Hepatocyte (in vitro differentiated cells): ENCODE data around the gene ACTG1. TPM values are rescaled to one million over a fixed set of nuclear protein-coding genes. Genes with fewer than 3 reads are reported as not detected.
A peak's percentile ranks its signal among the peaks of the same experiment; 100 is the strongest.

Experiments used
- DNase-seq: peaks from one replicate; pipeline ENCODE4 v3.0.0-alpha.2; 2016; ENCODE audit warnings: low spot score
- H2AFZ ChIP-seq: fragments of 200-600 bp; sonication (generic); 2 replicates; pipeline ENCODE4 v1.6.0; 2016; ENCODE audit warnings: antibody characterized with exemption, mild to moderate bottlenecking
- H3K27ac ChIP-seq: fragments of 200-600 bp; sonication (generic); 2 replicates; pipeline ENCODE4 v1.5.1; 2016; ENCODE audit warnings: mild to moderate bottlenecking
- H3K27me3 ChIP-seq: fragments of 200-600 bp; sonication (generic); 2 replicates; pipeline ENCODE4 v1.6.1; 2016
- H3K36me3 ChIP-seq: fragments of 200-600 bp; sonication (generic); replicated peaks from 2 replicates; pipeline ENCODE4 v1.5.1; 2016; ENCODE audit warnings: low read depth; ENCODE audit not compliant: insufficient read depth
- H3K4me1 ChIP-seq: fragments of 200-600 bp; sonication (generic); 2 replicates; pipeline ENCODE4 v1.5.1; 2016; ENCODE audit warnings: mild to moderate bottlenecking, moderate library complexity; ENCODE audit not compliant: insufficient read depth
- H3K4me2 ChIP-seq: fragments of 200-600 bp; sonication (generic); 2 replicates; pipeline ENCODE4 v1.6.0; 2016
- H3K4me3 ChIP-seq: fragments of 200-600 bp; sonication (generic); 2 replicates; pipeline ENCODE4 v1.5.1; 2016; ENCODE audit warnings: mild to moderate bottlenecking
- H3K79me2 ChIP-seq: fragments of 200-600 bp; sonication (generic); 2 replicates; pipeline ENCODE4 v1.6.0; 2017; ENCODE audit warnings: mild to moderate bottlenecking
- H3K9me2 ChIP-seq: fragments of 200-600 bp; sonication (generic); replicated peaks from 2 replicates; pipeline ENCODE4 v1.6.0; 2017; ENCODE audit warnings: mild to moderate bottlenecking; ENCODE audit not compliant: insufficient read depth
- H3K9me3 ChIP-seq: fragments of 200-600 bp; sonication (generic); 2 replicates; pipeline ENCODE4 v1.5.1; 2016; ENCODE audit warnings: low read depth, mild to moderate bottlenecking
- H4K20me1 ChIP-seq: fragments of 200-600 bp; sonication (generic); 2 replicates; pipeline ENCODE4 v1.6.0; 2016; ENCODE audit warnings: mild to moderate bottlenecking; ENCODE audit not compliant: insufficient read depth, poor library complexity, severe bottlenecking
- CTCF ChIP-seq: fragments of 200-600 bp; sonication (generic); IDR thresholded peaks from 2 replicates; pipeline ENCODE4 v1.5.1; 2016; ENCODE audit warnings: antibody characterized with exemption, mild to moderate bottlenecking; ENCODE audit not compliant: poor library complexity
- EZH2 ChIP-seq: fragments of 200-600 bp; sonication (generic); IDR thresholded peaks from 2 replicates; pipeline ENCODE4 v1.6.1; 2016; ENCODE audit warnings: antibody characterized with exemption, mild to moderate bottlenecking, borderline replicate concordance
- EZH2phosphoT487 ChIP-seq: fragments of 200-600 bp; sonication (generic); IDR thresholded peaks from one replicate; pipeline ENCODE4 v1.6.1; 2018; ENCODE audit warnings: antibody characterized with exemption, mild to moderate bottlenecking, low read depth, moderate library complexity; ENCODE audit not compliant: unreplicated experiment, severe bottlenecking
- WGBS: methylation state at CpG from one replicate; pipeline ENCODE4 v1.1.6; 2016; ENCODE audit warnings: low lambda C conversion rate; ENCODE audit errors: missing lambda C conversion rate; 5-methylcytosine and 5-hydroxymethylcytosine counted together
- polyA plus RNA-seq: library from polyadenylated mRNA; unstranded; fragments of >200 nt; fragmentation: Nextera tagmentation; extraction: Ambion mirVana; gene quantifications from 2 replicates; pipeline ENCODE4 v1.2.1, GENCODE V29; 2016
- total RNA-seq: library from RNA; depleted of rRNA; stranded (reverse); fragments of >200 nt; gene quantifications from 2 replicates; pipeline ENCODE4 v1.2.3, GENCODE V29; 2014

Gene ACTG1
- total and polyA plus RNA-seq, 2 experiments from 2014 or later, result 2,832 to 3,298 TPM

GRCh38 chr17:81484195-81484979, 28.2 kb downstream of the ACTG1 start:
- Histone ChIP-seq H3K79me2 (peaks cover 7% of the 10 kb centered on the region), H3K4me1 (peaks cover 37% of the 10 kb centered on the region), H3K9me2 (no peaks in the 10 kb centered on the region), H3K4me2 (peak overlapping the region; percentile 98), H3K36me3 (no peaks in the 10 kb centered on the region), H3K9me3 (no peaks in the 10 kb centered on the region), H3K27me3 (no peaks in the 10 kb centered on the region), H4K20me1 (no peaks in the 10 kb centered on the region), H3K4me3 (no peak overlapping the region), H3K27ac (no peak overlapping the region), H2AFZ (peak overlapping the region; percentile 73)
- TF ChIP-seq CTCF (peak; percentile 93), EZH2phosphoT487 (no peak), EZH2 (no peak)
- 10% methylated on average over 54 of the region's 60 CpGs for WGBS
- DNase-seq, result peak; percentile 94

DNA sequence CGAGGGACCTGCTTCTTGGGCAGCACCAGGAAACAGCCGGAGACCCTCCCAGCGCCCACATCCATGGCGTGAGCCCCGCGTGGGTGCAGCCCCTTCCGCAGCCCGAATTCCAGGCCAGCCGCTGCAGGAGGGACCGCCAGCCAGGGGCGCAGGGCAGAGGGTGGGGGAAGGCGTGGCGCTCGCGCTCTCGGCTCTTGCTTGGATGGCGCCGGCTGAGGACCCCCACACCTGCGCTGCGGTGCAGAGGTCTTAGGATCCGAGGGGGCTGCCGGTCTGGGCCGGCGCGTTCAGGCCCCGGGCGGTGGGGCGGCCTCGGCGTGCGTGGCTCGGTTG, 28.8 kb downstream of the ACTG1 start:
- H3K27ac ChIP-seq, result no peak overlapping the region
- H3K4me2 ChIP-seq, result peak overlapping the region; percentile 98
- no peaks in the 10 kb centered on the region for H4K20me1 ChIP-seq
- H3K9me3 ChIP-seq, result no peaks in the 10 kb centered on the region
- peak overlapping the region; percentile 69 for H2AFZ ChIP-seq
- no peaks in the 10 kb centered on the region for H3K36me3 ChIP-seq
- no peak for TF ChIP-seq EZH2phosphoT487
- TF ChIP-seq CTCF, result no peak
- no peak for TF ChIP-seq EZH2
- peaks cover 7% of the 10 kb centered on the region for H3K79me2 ChIP-seq
- no peaks in the 10 kb centered on the region for H3K9me2 ChIP-seq
- WGBS, result 18% methylated on average over 30 of the region's 32 CpGs
- no peak overlapping the region for H3K4me3 ChIP-seq
- peaks cover 32% of the 10 kb centered on the region for H3K4me1 ChIP-seq
- DNase-seq, result no peak
- no peaks in the 10 kb centered on the region for H3K27me3 ChIP-seq

- H3K36me3 ChIP-seq, result no peaks in the 10 kb centered on the region
- 74% methylated on average over 28 of the region's 29 CpGs for WGBS
- no peak overlapping the region for H3K4me3 ChIP-seq
- H3K4me2 ChIP-seq, result peak overlapping the region; percentile 98
- no peaks in the 10 kb centered on the region for H4K20me1 ChIP-seq
- peaks cover 27% of the 10 kb centered on the region for H3K4me1 ChIP-seq
- H3K27me3 ChIP-seq, result no peaks in the 10 kb centered on the region
- TF ChIP-seq CTCF (no peak), EZH2phosphoT487 (no peak), EZH2 (no peak)
- no peak overlapping the region for H3K27ac ChIP-seq
- H3K9me3 ChIP-seq, result no peaks in the 10 kb centered on the region
- no peaks in the 10 kb centered on the region for H3K9me2 ChIP-seq
- H3K79me2 ChIP-seq, result peaks cover 3% of the 10 kb centered on the region
- no peak overlapping the region for H2AFZ ChIP-seq
- DNase-seq, result no peak
Measured at GRCh38 chr17:81483085-81483861, 29.3 kb downstream of the ACTG1 start.
